ENCODE data around the gene HPCAL1. TPM values are rescaled to one million over a fixed set of nuclear protein-coding genes. Genes with fewer than 3 reads are reported as not detected.
A peak's percentile ranks its signal among the peaks of the same experiment; 100 is the strongest.

The HPCAL1 gene
- total RNA-seq, 3 donors from 2014 or later, result 42.0 to 98.1 (median 47.7) TPM

GRCh38 chr2:10372203-10372861 is 69.6 kb downstream of the HPCAL1 start:
- DNase-seq (no peak), ATAC-seq (no peak)
- Histone ChIP-seq H3K9me3 (no peaks in the 10 kb centered on the region), H3K36me3 (ENCODE audit: low read depth) (no peaks in the 10 kb centered on the region), H3K4me1 (ENCODE audit: low read depth) (peaks cover 5% of the 10 kb centered on the region), H3K4me3 (no peak overlapping the region)
- intact Hi-C loops (cut with DNase I, micrococcal nuclease), result no loop called here
- TF ChIP-seq, protein P1, sequence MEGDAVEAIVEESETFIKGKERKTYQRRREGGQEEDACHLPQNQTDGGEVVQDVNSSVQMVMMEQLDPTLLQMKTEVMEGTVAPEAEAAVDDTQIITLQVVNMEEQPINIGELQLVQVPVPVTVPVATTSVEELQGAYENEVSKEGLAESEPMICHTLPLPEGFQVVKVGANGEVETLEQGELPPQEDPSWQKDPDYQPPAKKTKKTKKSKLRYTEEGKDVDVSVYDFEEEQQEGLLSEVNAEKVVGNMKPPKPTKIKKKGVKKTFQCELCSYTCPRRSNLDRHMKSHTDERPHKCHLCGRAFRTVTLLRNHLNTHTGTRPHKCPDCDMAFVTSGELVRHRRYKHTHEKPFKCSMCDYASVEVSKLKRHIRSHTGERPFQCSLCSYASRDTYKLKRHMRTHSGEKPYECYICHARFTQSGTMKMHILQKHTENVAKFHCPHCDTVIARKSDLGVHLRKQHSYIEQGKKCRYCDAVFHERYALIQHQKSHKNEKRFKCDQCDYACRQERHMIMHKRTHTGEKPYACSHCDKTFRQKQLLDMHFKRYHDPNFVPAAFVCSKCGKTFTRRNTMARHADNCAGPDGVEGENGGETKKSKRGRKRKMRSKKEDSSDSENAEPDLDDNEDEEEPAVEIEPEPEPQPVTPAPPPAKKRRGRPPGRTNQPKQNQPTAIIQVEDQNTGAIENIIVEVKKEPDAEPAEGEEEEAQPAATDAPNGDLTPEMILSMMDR (IDR thresholded peaks at IDR 0.05), result no peak

GRCh38 chr2:10372862-10373240 is 70.1 kb downstream of the HPCAL1 start:
- DNase-seq (no peak), ATAC-seq (no peak)
- no peaks in the 10 kb centered on the region for H3K9me3 ChIP-seq
- TF ChIP-seq, protein P1 (IDR thresholded peaks at IDR 0.05), result no peak
- H3K36me3 ChIP-seq (ENCODE audit: low read depth), result no peaks in the 10 kb centered on the region
- H3K4me1 ChIP-seq (ENCODE audit: low read depth), result peaks cover 5% of the 10 kb centered on the region
- intact Hi-C loops (cut with DNase I, micrococcal nuclease), result no loop called here
- no peak overlapping the region for H3K4me3 ChIP-seq

GRCh38 chr2:10373931-10374330 is 71.2 kb downstream of the HPCAL1 start:
- H3K4me3 ChIP-seq, result no peak overlapping the region
- peaks cover 4% of the 10 kb centered on the region for H3K4me1 ChIP-seq (ENCODE audit: low read depth)
- ATAC-seq (no peak), DNase-seq (no peak)
- H3K9me3 ChIP-seq, result no peaks in the 10 kb centered on the region
- TF ChIP-seq, protein P1 (IDR thresholded peaks at IDR 0.05), result no peak
- H3K36me3 ChIP-seq (ENCODE audit: low read depth), result no peaks in the 10 kb centered on the region
- intact Hi-C loops (cut with DNase I, micrococcal nuclease), result no loop called here

DNA sequence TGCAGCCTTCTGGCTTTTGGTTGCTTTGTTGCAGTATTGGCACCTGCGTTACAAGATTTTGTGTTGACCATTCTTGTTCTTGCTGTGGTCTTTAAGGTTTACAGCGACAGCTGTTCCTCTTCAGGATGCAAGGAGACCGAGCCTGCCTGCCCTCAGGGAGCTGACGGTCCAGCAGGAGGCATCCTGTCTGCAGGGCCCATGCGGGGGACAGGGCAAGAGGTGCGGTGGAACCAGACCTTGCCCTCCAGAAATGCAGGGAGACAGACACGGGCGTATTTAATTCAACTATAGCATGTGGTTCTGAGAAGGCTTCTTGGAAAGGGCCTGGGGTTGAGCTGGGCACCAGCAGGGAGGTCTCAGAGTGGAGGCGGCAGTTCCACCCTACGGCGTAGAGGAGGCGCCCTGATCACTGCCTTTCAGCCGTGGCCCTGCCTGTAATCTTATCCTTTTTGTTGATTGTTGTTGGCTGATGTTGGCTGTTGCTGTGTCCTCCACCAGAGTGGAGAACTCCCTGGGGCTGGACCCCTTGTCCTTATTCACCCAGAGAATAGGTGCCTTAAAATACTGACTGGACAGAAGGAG is 71.7 kb downstream of the HPCAL1 start:
- Histone ChIP-seq H3K36me3 (ENCODE audit: low read depth) (no peaks in the 10 kb centered on the region), H3K9me3 (no peaks in the 10 kb centered on the region), H3K4me1 (ENCODE audit: low read depth) (no peaks in the 10 kb centered on the region), H3K4me3 (no peak overlapping the region)
- ATAC-seq (no peak), DNase-seq (no peak)
- TF ChIP-seq, protein P1 (IDR thresholded peaks at IDR 0.05), result no peak
- intact Hi-C loops (cut with DNase I, micrococcal nuclease), result no loop called here

DNA sequence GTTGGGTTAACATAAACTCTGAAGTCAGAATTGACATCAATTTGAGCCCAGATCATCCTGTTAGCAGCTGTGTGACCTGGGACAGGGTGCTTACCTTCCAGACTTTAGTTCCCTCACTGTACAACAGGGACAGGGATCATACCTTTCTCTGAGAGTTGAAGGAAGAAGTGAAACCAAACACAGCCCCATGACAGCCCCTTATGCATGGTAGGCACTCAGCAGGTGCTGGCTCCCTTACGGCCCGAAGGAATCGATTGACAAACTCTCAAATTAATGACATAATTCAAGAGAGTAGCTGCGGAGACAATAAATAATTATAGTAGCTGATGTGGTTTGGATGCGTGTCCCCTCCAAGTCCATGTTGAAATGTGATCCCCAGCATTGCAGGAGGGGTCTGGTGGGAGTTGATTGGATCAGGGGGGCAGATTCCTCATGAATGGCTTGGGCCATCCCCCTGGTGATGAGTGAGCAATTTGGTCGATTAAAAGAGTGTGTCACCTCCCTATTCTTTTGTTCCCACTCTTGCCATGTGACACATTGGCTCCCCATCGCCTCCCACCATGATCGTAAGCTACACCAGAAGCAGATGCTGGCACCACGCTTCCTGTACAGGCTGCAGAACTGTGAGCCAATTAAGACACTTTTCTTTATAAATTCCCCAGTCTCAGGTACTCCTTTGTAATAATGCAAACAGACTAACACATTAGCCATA is 73.0 kb downstream of the HPCAL1 start:
- ATAC-seq, result peak; percentile 45
- Histone ChIP-seq H3K36me3 (ENCODE audit: low read depth) (no peaks in the 10 kb centered on the region), H3K9me3 (no peaks in the 10 kb centered on the region), H3K4me3 (no peak overlapping the region), H3K4me1 (ENCODE audit: low read depth) (peaks cover 2% of the 10 kb centered on the region)
- TF ChIP-seq, protein P1 (IDR thresholded peaks at IDR 0.05), result no peak
- DNase-seq, result no peak
- intact Hi-C loops (cut with DNase I, micrococcal nuclease), result no loop called here
